Endometrial microvascular endothelial cells (primary cell): Measurements from ENCODE around the gene PDE6C. TPM values are rescaled to one million over a fixed set of nuclear protein-coding genes. Genes with fewer than 3 reads are reported as not detected.
"Not testable (repeated sequence)": the region's sequence is repeated elsewhere in the genome, so short reads cannot be mapped to it uniquely, and the experiment has no call there.

Experiments
- in situ Hi-C: cut with HindIII; loops from 2 replicates; pipeline ENCODE4 v1.10.0; 2017; ENCODE audit warnings: low sequenced_read_pairs, low pct_unique_long_range_greater_than_20kb; ENCODE audit errors: inconsistent ontology term
- total RNA-seq: library from RNA; depleted of rRNA; stranded (reverse); fragments of >200 nt; gene quantifications from one replicate; pipeline ENCODE4 v1.2.3, GENCODE V29; 2015; ENCODE audit errors: inconsistent ontology term

Gene PDE6C
- total RNA-seq, 1 donor from 2014 or later: not detected

DNA sequence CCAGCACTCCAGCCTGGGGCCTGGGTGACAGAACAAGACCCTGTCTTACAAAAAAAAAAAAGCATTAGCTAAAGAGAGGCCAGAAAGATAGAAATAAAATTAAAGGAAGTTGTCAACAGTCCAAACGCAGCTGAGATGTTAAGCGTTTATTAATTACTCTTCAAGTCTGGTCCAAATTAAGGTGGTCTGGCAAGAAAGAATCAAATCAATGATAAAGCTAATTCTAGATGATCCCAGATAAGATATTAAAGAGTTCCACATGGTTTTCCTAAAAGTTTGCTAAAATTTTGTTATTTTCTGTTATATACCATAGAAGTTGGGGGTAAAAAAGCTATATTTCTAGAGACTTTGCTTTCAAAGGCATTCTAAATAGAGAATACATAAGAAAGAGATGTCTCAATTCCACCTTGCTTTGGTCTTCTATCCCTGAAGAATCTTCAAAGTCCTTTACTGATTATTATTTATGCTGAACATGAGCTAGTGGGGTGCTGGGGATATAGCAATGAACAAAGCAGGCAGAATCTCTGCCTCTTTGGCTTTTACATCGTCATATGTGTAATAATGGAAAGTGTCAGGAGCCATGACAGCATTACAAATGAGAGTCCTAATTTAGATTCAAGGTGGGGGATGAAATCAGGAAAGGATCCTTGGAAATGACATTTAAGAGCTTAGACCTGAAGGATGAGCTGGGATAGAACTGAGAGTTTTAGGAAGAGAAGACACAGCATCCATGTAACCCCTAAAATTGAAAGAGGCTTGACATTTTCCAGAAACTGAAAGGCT, 66.7 kb downstream of the PDE6C start:
- in situ Hi-C loops: no loop called here

DNA sequence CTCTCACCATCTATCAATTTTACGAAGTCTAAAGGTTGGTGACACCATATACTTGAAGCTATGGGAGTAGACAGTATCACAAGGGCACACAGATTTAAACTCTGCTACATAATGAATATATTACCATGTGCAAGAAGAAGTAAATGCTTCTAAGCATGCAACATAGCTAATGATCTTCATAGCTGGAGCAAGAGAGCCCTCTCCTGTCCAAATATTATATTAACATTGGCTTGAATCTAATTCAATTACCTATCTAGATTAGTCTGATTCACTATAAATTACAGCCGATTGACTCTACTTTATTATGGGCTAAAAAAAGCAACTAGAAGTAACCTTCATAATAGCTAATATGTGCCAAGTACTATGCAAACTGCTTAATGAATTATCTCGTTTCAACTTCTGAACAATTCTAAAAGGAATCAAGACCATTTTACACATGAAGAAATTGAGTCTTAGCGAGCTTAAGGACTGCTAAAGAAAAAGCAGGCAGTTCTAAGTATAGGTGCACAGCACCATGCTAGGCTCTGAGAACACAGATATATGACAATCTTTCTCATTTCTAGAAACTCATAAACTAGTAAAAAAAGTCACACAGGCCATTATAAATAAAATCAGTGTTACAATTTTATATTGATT, 68.2 kb downstream of the PDE6C start:
- in situ Hi-C loops: no loop called here

DNA sequence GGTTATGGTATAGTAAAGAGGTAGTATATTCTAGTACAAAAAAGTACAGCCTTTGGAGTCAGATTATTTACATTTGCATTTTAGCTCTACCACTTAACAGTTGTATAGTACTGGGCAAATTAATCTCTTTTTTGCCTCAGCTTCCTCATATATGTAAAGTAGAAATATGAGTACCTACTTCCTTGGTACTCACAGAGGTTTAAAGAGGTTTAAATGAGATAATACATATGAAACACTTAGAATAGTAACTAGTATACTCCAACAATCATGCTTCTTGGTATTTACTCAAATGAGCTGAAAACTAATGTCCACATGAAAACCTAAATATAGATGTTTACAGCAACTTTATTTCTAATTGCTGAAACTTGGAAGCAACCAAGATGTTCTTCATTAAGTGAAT, 75.4 kb downstream of the PDE6C start:
- in situ Hi-C loops: no loop called here

DNA sequence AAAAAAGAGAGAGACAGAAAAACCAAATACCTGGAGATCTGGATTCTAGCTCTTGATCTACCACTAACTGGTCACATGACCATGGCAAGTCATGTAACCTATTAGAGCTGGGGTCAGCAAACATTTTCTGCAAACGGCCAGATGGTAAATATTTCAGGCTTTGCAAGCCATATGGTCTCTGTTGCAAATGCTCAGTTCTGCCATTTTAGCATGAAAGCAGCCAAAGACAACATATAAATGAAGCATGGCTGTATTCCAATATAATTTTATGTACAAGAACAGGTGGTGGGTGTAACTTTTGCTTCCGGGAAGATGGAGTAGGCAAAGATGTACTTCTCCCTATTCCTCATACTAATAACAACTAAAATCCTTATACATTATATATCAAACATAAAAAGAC, 83.4 kb downstream of the PDE6C start:
- in situ Hi-C loops: no loop called here

DNA sequence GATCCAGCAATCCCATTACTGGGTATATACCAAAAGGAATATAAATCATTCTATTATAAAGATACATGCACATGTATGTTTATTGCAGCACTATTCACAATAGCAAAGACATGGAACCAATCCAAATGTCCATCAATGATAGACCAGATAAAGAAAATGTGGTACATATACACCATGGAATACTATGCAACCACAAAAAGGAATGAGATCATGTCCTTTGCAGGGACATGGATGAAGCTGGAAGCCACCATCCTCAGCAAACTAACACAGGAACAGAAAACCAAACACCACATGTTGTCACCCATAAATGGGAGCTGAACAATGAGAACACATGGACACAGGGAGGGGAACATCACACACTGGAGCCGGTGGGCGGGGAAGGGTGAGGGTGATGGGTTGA, 84.2 kb downstream of the PDE6C start:
- in situ Hi-C loops: not testable (repeated sequence)

DNA sequence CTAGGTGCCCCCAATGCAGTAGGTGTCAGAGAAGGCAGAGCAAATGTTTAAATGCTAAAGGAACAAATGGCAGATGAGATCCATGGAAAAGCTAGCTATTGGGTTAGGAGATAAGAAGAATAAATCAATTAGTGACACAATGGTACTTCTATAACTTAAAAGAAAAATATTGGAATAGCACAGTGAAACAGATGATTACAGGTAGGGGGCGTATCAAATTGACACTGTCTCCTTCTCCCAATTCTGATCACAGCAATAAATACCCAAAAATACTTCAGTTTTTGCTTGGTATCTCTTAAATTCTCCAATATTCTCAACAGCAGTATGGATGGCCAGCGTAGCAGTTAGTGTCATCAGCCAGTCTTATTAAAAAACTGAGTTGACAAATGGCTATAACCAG, 84.9 kb downstream of the PDE6C start:
- in situ Hi-C loops: no loop called here

DNA sequence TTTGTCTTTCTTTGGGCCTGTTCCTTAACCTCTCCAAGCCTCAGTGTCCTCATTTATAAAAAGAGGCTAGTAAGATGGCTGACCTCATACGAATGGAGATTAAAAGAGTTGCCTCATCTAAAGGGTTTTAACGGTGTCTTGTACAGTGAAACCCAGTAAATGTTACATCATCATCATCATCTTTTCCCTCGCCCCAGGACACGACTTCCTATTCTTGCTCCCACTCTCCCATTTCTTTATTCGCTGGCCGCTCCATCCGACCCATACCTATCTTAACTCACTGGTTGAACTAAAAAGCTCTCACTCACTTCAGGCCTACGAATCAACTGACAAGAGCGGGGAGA, 89.5 kb downstream of the PDE6C start:
- in situ Hi-C loops: no loop called here

DNA sequence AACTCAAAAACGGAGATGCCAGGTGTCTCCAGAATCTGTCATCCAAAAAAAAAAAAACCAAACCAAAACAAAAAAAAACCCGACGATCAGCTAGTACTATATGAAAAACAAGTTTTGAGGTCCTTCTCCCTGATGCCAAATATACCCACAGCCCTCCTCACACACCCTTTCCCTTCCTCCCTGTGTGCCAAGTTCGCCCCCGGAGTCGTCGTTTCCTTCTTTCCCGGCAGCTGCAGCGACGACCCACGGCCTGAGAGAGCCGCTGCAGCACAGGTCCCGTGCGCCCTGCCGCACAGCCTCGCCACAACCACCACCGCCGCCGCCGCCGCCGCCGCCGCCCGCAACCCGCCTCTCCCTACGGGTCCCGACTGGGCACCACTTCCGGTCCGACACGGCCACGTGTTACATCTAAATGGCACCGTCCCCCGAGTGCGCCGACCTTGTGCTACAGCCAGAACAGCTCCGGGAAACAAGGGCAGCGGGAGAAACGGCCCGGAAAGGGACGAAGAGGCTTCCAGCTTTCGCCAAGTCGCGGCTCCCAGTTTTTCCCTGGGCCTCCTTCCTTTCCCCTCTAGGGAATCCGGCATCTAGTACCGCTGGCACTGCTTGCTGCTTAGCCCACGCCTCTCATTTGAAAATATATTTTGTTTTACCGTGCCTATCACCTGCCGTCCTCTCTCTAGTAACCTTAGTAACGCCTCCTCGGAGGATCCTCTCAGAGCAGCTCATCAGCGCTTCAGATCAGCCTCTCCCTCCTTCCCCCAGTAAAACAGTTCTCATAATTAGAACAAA, 90.1 kb downstream of the PDE6C start, which contains the start of gene FRA10AC1:
Gene FRA10AC1 (minus strand): TSS at position 383 of the 792 bp plus-strand sequence. CDS start 2,486 bp downstream, outside the sequence.
- in situ Hi-C loops: no loop called here

DNA sequence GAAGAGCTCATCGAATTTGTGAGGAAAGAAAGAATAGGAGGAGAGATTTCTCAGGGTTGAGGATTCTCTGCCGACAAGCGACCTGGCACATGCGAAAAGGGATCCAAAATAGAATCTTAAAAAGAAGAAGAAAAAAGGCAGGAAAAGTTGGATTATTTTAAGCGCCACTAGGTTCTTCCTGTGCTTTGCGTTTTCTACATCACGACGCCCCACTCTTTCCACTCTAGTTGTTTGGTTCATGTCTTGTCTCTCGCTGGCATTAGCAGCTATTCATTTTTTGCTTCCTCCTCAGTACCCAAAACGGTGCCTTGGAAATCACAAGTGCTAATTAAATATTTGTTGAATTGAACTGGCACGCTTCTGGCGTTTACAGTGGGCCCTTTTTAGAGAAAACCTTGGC, 90.7 kb downstream of the PDE6C start:
- in situ Hi-C loops: no loop called here

DNA sequence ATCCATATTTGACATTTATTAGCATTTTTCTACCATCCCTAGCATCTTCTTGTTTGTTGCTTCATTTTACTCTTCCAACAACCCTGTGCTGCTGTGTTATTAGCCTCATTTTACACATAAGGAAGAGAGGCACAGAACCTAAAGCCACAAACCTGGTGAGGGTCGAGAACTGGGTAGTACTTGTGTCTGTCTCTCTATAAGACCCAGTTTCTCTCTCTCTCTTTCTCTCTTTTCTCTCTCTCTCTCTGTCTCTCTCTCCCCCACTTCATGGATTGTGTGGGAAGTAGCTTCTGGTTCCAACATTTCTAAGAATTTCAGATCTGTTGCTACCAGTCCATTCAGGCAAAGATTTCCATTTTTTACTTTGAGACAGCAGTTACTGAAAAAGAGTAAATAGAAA, 91.5 kb downstream of the PDE6C start:
- in situ Hi-C loops: no loop called here

DNA sequence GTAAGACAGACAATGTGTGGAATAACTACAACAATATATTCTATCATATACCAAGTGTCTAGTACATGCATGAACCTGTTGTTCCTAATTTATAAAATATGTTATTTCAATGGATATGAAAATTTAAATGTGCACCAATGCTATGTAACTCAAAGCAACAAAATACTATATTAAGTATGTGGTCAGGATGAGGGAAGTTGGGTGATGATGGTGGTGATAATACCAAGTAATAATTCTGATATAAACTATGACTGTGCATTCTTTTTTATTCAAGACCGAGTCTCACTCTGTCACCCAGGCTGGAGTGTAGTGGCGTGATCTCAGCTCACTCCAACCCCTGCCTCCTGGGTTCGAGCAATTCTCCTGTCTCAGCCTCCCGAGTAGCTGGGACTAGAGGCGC, 92.1 kb downstream of the PDE6C start:
- in situ Hi-C loops: no loop called here

DNA sequence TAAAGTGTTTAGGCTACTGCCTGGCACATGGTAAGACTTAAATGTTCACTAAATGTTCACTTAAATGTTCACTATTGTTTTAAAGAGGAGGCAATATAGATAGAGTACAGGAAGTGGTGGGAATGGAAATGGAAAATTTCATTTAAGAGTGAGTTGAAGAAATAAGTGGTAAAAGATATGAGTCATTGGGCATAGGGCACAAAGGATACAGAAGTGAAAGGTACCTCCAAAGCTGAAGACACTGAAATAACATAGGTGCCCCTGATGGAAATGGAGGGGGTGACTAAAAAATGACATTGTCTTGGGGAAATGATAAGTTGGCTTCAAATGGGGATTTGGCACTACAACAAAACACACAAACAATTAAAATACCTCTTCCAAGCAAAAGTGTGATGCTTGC, 95.3 kb downstream of the PDE6C start:
- in situ Hi-C loops: no loop called here

DNA sequence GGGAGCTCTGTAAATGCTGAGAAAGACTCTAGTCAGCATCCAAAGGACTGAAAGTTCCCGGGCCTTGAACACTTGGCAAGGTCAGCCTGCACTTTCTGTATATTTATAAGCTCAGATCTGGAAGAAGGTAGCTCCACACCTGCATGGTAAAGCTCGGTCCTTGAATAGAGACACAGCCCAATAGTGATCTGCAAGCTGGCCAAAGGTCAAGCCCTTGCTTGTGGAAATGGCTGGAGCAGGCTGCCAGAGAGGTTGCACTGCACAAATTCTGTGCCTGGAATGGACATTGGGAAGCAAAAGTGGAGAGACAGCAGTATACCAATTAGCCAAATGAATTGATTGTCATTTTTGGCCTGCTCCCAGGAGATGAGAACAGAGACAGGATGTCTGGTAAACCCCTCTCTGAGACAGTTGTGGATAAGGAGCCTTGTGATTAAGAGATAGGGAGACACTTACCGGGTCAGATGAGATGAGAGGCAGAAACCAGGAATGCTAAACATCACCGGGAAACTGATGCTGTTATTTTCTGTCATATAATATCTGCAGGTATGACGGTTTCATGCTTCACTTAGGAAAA, 98.1 kb downstream of the PDE6C start:
- in situ Hi-C loops: no loop called here

DNA sequence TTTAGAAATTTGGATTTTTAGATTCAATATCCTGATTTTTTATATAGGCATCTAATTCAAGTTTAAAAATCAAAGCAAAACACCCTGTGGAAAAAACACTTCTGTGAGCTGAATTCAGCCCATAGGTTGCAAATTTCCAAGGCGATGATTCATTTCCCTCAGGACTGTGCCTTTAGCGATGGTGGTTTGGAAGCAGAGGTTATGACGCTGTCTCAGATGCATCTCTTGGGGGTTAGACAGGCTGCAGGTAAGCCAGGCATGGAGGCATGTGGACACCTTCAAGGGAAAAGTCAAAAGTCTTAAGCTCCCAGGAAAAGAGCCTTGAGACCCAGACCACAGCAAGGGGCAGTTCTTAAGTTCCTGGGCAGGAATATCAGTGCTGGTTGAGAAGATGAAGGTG, 99.6 kb downstream of the PDE6C start:
- in situ Hi-C loops: no loop called here

DNA sequence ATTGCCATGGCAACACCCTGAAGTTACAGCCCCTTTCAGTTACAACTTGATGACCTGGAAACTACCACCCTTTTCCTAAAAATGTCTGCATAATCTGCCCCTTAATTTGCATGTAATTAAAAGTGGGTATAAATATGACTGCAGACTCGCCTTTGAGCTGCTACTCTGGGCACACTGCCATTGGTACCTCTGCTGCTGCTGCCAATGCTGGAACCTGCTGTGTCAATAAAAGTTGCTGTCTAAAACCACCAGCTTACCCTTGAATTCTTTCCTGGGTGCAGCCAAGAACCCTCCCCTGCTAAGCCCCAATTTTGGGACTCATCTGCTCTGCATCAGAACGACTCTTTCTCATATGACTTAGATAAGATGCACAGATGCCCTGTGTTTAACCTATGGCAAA, 100.3 kb downstream of the PDE6C start:
- in situ Hi-C loops: no loop called here

DNA sequence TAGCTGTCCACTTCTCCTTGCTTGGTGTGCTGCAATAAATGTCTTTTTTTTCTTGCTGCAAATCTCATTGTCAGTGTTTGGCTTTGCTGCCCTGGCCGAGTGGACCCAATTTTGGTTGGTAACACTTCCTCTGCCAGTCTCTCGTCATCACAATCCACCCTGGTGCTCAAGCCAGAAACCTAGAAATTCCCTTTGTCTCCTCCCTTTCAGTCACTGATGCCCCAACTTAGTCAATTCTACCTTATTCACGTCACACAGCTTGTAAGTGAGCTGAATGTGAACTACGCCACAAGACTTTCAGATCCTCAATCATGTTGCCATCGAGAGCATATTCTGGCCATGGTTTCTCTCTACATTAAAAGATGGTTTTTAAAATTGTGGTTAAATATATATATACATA, 103.0 kb downstream of the PDE6C start:
- in situ Hi-C loops: no loop called here
